Amniotic epithelial cell (primary cell): ENCODE results near the gene GULP1.
A peak's percentile ranks its signal among the peaks of the same experiment; 100 is the strongest.
"Not testable (repeated sequence)": the region's sequence is repeated elsewhere in the genome, so short reads cannot be mapped to it uniquely, and the experiment has no call there.

Experiments used
- DNase-seq: peaks from one replicate; pipeline ENCODE4 v3.0.0-alpha.2; 2010; ENCODE audit warnings: low read depth

Gene GULP1

GRCh38 chr2:188527581-188527993 lies 235.9 kb downstream of the GULP1 start:
- no peak for DNase-seq

GRCh38 chr2:188529710-188530109 lies 238.0 kb downstream of the GULP1 start:
- no peak for DNase-seq

- DNase-seq = no peak
Observed at GRCh38 chr2:188534875-188535274, 243.2 kb downstream of the GULP1 start.

- DNase-seq = peak; percentile 77
Observed at GRCh38 chr2:188551671-188552070, 260.0 kb downstream of the GULP1 start.

DNA sequence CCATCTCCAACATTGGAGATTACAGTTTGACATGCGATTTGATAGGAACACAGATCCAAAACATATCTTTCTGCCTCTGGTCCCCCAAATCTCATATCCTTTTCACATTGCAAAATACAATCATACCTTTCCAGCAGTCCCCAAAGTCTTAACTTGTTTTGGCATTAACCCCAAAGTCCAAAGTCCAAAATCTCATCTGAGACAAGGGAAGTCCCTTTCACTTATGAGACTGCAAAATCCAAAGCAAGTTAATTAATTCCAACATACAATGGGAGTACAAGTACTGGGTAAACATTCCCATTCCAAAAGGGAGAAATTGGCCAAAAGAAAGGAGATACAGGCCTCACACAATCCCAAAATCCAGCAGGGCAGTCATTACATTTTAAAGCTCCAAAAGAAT lies 265.4 kb downstream of the GULP1 start:
- no peak for DNase-seq

- DNase-seq = not testable (repeated sequence)
Observed at GRCh38 chr2:188559455-188559854, 267.8 kb downstream of the GULP1 start.

DNA sequence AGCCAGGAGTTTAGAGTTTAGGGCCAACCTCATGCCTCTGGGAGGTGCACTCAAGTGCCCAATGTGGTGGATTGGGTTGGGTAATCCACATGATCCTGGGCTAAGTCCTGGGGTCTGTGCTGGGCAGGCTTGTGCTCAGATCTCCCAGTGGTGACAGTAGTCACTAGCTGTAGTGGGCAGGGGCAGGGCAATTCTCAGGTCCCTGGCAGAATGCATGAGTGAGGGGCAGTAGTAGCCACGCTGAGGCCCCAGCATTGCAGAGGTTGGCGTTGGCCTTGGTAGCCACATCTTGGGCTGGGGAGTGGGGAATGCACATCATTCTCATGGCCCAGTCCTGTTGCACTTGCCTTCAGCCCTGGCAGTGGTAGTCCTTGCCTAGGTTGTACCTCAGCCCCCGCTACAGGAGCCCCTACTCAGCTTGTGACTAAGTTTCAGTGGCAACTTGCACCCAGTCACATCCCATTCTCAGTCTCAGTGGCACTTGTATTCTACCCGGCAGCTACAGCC lies 269.9 kb downstream of the GULP1 start:
- no peak for DNase-seq

DNA sequence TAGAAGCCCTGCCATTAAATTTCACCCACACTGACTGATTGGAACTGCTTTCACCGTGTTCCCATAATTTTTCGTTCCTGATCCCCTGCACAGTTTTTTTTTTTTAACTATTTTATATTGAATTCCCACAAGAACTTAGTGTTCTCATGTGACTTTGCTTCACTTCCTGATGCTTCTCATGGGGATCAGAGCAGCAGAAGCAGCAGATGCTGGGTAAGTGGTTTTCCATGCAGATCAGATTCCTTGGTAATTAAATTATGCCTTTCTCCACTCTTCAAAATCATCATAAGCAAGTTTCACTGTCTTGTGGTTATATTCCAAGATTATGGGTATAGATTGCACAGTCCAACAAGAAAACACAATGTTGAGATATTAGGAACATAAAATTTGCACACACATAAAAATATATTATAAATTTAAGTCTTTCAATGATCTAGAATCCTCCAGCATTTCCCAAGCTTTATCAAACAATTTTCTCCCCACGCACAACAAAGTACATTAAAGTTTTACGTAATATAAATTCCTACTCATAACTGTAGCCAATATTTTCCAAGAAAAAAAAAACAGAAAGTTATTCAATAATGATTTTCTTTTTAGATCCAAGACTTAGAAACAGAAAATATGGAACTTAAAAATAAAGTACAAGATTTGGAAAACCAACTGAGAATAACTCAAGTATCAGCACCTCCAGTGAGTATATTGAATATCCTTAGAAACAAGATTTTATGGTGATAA lies 277.9 kb downstream of the GULP1 start:
- no peak for DNase-seq

GRCh38 chr2:188570370-188570769 lies 278.7 kb downstream of the GULP1 start:
- DNase-seq = no peak

DNA sequence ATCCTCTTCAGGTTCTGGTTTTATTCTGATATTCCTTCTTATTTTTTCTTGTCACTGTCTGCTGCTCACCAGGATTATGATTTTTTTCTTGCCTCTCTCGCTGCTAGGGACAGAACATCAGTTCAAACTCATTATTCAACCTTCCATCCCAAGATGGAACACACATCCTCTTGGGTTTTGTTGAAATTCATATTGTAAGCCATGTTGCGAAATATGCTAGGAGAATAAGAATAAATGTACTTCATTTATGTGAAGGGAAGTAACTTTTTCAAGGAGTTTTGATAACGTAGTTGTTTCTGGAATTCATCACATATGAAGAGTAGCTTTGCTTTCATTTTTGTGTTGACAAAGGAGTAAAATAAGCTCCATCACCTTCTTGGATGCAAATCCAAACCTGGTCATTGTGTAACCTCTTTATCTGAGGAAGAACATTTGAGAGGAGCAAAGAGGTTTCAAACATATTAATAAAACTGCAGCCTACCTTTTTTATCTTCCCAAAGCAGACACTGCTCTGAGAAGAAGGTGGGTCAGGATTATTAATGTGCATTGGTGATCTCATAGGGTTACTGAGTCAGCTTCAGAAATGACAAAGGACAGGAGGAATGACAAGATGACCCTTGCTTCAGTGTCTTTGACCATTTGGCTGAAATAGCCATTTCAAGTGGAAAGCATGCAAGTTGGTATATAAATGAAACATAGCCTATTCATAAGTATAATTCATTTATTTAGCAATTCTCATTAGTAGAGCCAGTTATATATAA lies 280.0 kb downstream of the GULP1 start:
- peak; percentile 82 for DNase-seq

DNA sequence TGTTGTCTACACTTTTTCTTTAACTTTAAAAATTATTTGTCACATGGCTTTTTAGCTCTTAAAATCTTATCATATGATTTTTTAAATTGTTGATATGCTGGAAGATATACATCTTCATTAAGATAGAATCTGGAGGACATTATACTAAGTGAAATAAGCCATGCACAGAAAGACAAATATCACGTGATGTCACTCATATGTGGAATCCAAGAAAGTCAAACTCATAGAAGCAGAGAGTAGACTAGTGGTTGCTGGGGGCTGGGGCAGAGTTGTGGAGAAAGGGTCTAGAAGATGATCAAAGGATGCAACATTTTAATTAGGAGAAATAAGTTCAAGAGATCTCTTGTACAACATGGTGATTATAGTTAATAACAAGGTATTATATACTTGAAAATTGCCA lies 280.9 kb downstream of the GULP1 start:
- DNase-seq = no peak

- peak; percentile 66 for DNase-seq
Observed at GRCh38 chr2:188573453-188573852, 281.8 kb downstream of the GULP1 start.

DNA sequence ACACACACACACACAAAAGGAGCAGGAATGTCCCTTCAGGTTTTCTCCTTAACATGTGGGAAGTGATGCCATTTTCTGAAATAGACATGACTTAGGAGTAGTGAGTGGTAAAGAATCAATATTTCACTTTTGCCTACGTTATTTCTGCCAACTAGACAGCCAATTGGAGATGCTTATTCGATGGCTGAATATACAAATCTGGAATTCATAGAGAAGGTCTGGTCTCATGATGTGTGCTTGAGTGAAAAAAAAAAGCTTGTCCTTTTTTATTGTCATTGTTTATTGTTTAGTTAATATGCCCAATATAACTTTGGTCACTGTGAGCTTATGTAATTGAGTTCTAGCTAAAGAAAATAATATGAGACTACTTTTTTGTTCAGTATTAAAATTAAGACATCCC lies 284.3 kb downstream of the GULP1 start:
- DNase-seq = no peak

DNA sequence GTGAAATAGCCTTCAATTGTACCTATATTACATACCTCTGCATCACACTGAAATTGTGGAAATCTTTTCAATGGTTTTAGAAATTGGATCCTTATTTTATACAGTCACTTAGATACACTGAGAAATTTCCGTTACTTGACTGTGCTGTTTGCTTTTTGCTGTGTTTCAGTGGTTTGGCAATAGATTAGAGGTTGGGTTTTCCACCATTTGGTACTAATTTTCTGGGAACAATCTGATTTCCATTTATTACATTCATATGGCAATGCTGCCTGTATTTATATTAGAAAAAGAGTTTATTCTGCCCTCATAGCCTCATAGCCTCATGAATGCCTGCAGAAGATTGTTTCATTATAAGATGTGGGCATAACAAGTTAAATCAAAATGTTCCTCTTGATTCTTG lies 285.0 kb downstream of the GULP1 start:
- DNase-seq = no peak

- DNase-seq = peak; percentile 88
Observed at GRCh38 chr2:188577231-188577630, 285.6 kb downstream of the GULP1 start.

- no peak for DNase-seq
Observed at GRCh38 chr2:188580738-188581137, 289.1 kb downstream of the GULP1 start.

DNA sequence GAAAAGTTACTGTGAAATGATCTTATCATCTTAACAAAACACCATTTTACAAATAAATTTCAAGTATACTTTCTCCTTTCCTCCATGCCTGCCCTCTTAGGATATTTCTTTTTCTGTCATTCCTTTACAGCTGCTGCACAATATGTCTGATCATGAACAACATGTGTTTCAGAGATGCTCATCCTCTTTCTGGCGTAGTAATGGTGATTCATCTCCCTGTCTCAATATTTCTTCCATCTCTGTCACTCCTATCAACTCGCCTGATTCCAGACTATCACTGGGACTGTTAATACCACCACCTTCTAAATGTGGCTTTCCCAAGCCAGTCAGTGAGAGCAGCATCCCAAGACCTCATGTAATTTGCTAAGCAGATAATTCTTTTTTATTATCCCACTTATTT lies 290.5 kb downstream of the GULP1 start:
- DNase-seq = peak; percentile 28

GRCh38 chr2:188588235-188588634 lies 296.6 kb downstream of the GULP1 start:
- DNase-seq = no peak

DNA sequence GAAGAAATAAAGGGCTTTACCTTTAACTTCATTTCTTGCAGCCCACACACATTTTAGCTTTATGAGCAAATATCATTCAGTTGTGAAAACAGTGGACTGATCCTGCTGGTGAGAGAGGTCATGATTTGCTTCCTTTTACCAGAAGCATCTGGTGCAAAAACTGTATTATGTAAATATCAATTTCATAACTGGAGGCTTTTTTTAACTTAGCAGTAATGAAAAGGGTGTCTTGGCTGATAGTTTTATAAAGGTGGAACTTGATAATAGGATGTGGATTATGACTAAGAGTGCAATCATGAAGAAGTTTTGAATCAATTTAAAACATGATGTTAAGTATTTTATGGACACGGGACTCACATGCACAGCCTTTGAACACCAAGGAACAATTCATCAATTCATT lies 304.4 kb downstream of the GULP1 start:
- DNase-seq = peak; percentile 44

GRCh38 chr2:188598551-188598950 lies 306.9 kb downstream of the GULP1 start:
- peak; percentile 42 for DNase-seq

GRCh38 chr2:188599140-188599539 lies 307.5 kb downstream of the GULP1 start:
- DNase-seq = peak; percentile 64

DNA sequence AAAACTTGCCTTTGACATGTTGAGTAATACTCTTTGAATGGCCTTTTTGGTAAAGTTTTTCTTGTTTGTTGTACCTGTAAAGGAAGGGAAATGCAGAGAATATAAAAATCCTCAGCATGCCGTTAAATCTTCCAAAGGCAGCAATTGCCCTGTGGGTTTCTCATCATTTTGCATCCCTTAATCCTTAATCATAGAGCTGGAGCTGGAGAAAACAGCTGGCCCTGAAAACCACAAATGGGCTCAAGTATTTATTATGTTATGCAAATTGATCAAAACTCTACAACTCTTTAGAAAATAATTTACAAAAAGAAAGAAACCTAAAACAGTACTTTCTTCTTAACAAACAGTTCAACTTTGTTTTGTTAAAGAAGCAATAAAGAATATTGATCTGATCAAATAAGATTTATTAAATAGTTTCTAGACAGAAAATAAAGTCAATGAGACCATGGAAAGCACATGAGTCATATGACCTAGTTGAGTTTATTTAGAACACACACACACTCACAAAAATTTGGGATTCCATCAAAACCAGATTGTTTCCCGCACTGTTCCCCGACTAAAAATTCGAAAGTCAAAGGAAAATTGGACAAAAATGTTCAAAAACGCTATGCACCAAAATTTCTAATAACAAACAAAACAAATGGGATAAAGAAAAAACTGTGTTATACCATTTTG lies 309.0 kb downstream of the GULP1 start:
- peak; percentile 70 for DNase-seq

DNA sequence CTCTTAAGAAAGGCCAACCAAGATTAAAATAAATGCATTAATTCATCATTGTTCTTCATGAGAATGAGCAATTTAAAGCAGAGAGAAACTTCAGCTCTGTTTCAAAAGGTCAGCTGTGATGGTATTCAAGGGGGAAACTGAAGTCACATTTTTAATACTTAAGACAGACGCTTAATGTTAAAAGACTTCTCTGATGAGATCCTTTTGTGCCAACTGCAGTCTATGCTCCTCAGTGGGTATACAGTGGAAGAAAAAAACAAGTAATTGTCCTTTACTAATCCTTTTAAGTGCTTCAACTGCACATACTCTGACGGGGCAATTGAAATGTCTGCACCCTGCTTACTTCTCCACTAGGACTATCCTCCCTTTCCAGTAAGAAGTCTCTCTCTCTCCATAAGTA lies 309.7 kb downstream of the GULP1 start:
- no peak for DNase-seq
